H1 (cell line): Measurements from ENCODE around the gene SPAG4. TPM values are rescaled to one million over a fixed set of nuclear protein-coding genes. Genes with fewer than 3 reads are reported as not detected.

ENCODE experiments used
- CTCF ChIA-PET: fragments of 300-600 bp; sonication (Branson Sonifier 250); formaldehyde crosslinking; loops from one replicate; lab custom pipeline; 2021; ENCODE audit not compliant: partially characterized antibody; lab: Charles Lee
- POLR2A ChIA-PET: fragments of 300-600 bp; sonication (Branson Sonifier 250); formaldehyde crosslinking; loops from one replicate; lab custom pipeline; 2021; ENCODE audit warnings: inconsistent platforms; ENCODE audit not compliant: partially characterized antibody; lab: Charles Lee
- DNase-seq, 2 experiments: peaks; one replicate each; pipeline versions ENCODE4 v3.0.0 to v3.0.0-alpha.2; 2010 to 2022; ENCODE audit warnings: low spot score in 2 of 2, low read depth in 1 of 2, mixed read lengths in 1 of 2
- FAIRE-seq: peaks from 2 replicates; lab custom pipeline; 2011; peaks lifted over from hg19 to GRCh38; lab: Jason Lieb, UNC
- H2AFZ ChIP-seq: 2 replicates; pipeline ENCODE4 v1.8.1; 2012; ENCODE audit warnings: low read length, inconsistent platforms
- H2AK5ac ChIP-seq: 2 replicates; pipeline ENCODE4 v1.6.1; 2013; ENCODE audit warnings: low read depth, low read length
- H2BK120ac ChIP-seq: replicated peaks from 2 replicates; pipeline ENCODE3; 2013; ENCODE audit warnings: low read depth, low read length, inconsistent platforms
- H2BK12ac ChIP-seq: 2 replicates; pipeline ENCODE4 v1.6.1; 2013; ENCODE audit warnings: low read depth, low read length
- H2BK15ac ChIP-seq: 2 replicates; pipeline ENCODE4 v1.6.1; 2013; ENCODE audit warnings: low read length
- H2BK20ac ChIP-seq: 2 replicates; pipeline ENCODE4 v1.6.1; 2013; ENCODE audit warnings: low read length
- H2BK5ac ChIP-seq: 2 replicates; pipeline ENCODE4 v1.6.1; 2013; ENCODE audit warnings: low read depth, low read length
- H3K14ac ChIP-seq: 2 replicates; pipeline ENCODE4 v1.6.1; 2013; ENCODE audit warnings: inconsistent platforms; ENCODE audit not compliant: insufficient read length
- H3K18ac ChIP-seq: 2 replicates; pipeline ENCODE4 v1.6.1; 2013; ENCODE audit warnings: low read length; ENCODE audit errors: extremely low read depth
- H3K23ac ChIP-seq: 2 replicates; pipeline ENCODE4 v1.6.1; 2013; ENCODE audit warnings: inconsistent platforms; ENCODE audit not compliant: insufficient read length
- H3K23me2 ChIP-seq: 2 replicates; pipeline ENCODE4 v1.6.1; 2013; ENCODE audit warnings: low read depth, low read length
- H3K27ac ChIP-seq: 2 replicates; pipeline ENCODE4 v1.6.1; 2011; ENCODE audit warnings: low read depth, low read length, inconsistent platforms
- H3K27me3 ChIP-seq, 4 experiments: replicated peaks in 1 of 4; 1 replicate in 1 of 4; 2 replicates in 3 of 4; pipeline versions ENCODE4 v1.6.1 to v1.8.1; 2011 to 2013; ENCODE audit warnings: low read length in 3 of 4, mild to moderate bottlenecking in 3 of 4, inconsistent platforms in 2 of 4, mixed read lengths in 2 of 4, moderate library complexity in 1 of 4; ENCODE audit not compliant: control insufficient read depth in 3 of 4, insufficient read depth in 3 of 4; ENCODE audit errors: extremely low read depth in 1 of 4
- H3K36me3 ChIP-seq, 4 experiments: 2 replicates each; pipeline versions ENCODE4 v1.6.1 to v1.8.1; 2011 to 2013; ENCODE audit warnings: mild to moderate bottlenecking in 4 of 4, low read length in 3 of 4, moderate library complexity in 2 of 4, control low read depth in 1 of 4, inconsistent platforms in 1 of 4; ENCODE audit not compliant: insufficient read depth in 4 of 4, control insufficient read depth in 2 of 4
- H3K4ac ChIP-seq: replicated peaks from 2 replicates; pipeline ENCODE3; 2013; ENCODE audit warnings: low read length, low read depth, mixed read lengths, inconsistent platforms; ENCODE audit not compliant: insufficient read length
- H3K4me1 ChIP-seq, 4 experiments: replicated peaks in 1 of 4; 1 replicate in 1 of 4; 2 replicates in 3 of 4; pipeline versions ENCODE4 v1.6.1 to v1.8.1; 2011 to 2013; ENCODE audit warnings: low read length in 3 of 4, inconsistent platforms in 2 of 4, mixed read lengths in 1 of 4; ENCODE audit not compliant: insufficient read depth in 4 of 4, control insufficient read depth in 3 of 4
- H3K4me2 ChIP-seq, 2 experiments: 2 replicates each; pipeline versions ENCODE4 v1.6.1 to v1.8.1; 2011 to 2013; ENCODE audit warnings: low read depth in 2 of 2, low read length in 2 of 2, control low read depth in 1 of 2, inconsistent platforms in 1 of 2, mild to moderate bottlenecking in 1 of 2; ENCODE audit not compliant: insufficient read depth in 1 of 2
- H3K4me3 ChIP-seq, 4 experiments: fragments of 200-600, 300-600 bp in 1 of 4; sonication (generic), shearing (Covaris generic), sonication (Bioruptor Twin) in 1 of 4; 2 replicates each; pipeline versions ENCODE4 v1.5.1 to v1.8.1; 2011 to 2016; ENCODE audit warnings: low read length in 4 of 4, low read depth in 3 of 4, control low read depth in 2 of 4, inconsistent platforms in 2 of 4, mild to moderate bottlenecking in 2 of 4, mixed read lengths in 1 of 4, moderate library complexity in 1 of 4; ENCODE audit not compliant: insufficient read depth in 2 of 4; ENCODE audit errors: extremely low read depth in 1 of 4
- H3K56ac ChIP-seq: replicated peaks from 2 replicates; pipeline ENCODE3; 2013; ENCODE audit warnings: low read depth, mild to moderate bottlenecking, mixed read lengths, low read length, inconsistent platforms; ENCODE audit not compliant: insufficient read length
- H3K79me1 ChIP-seq: 2 replicates; pipeline ENCODE4 v1.6.1; 2013; ENCODE audit warnings: low read depth, low read length, control low read depth
- H3K79me2 ChIP-seq, 2 experiments: 2 replicates each; pipeline versions ENCODE4 v1.6.1 to v1.8.1; 2012 to 2013; ENCODE audit warnings: low read length in 2 of 2, mild to moderate bottlenecking in 2 of 2, inconsistent platforms in 1 of 2; ENCODE audit not compliant: insufficient read depth in 2 of 2, control insufficient read depth in 1 of 2
- H3K9ac ChIP-seq, 4 experiments: replicated peaks in 1 of 4; 1 replicate in 1 of 4; 2 replicates in 3 of 4; pipeline versions ENCODE4 v1.6.1 to v1.8.1; 2011 to 2013; ENCODE audit warnings: low read depth in 3 of 4, low read length in 3 of 4, control low read depth in 2 of 4, mild to moderate bottlenecking in 2 of 4, moderate library complexity in 2 of 4, inconsistent platforms in 1 of 4; ENCODE audit errors: extremely low read depth in 1 of 4
- H3K9me3 ChIP-seq, 2 experiments: 2 replicates each; pipeline versions ENCODE4 v1.6.1 to v1.8.1; 2012 to 2013; ENCODE audit warnings: mild to moderate bottlenecking in 2 of 2, moderate library complexity in 2 of 2, control low read depth in 1 of 2, inconsistent platforms in 1 of 2, low read depth in 1 of 2, low read length in 1 of 2, mixed read lengths in 1 of 2; ENCODE audit not compliant: insufficient read depth in 2 of 2
- H4K20me1 ChIP-seq, 2 experiments: replicated peaks in 1 of 2; 2 replicates each; pipeline versions ENCODE3 to v1.8.1; 2011 to 2013; ENCODE audit warnings: inconsistent platforms in 2 of 2, low read length in 2 of 2, mild to moderate bottlenecking in 1 of 2; ENCODE audit not compliant: insufficient read depth in 2 of 2, control insufficient read depth in 1 of 2
- H4K5ac ChIP-seq: 2 replicates; pipeline ENCODE4 v1.6.1; 2013; ENCODE audit warnings: low read length, low read depth, mixed read lengths, inconsistent platforms; ENCODE audit not compliant: insufficient read length
- H4K8ac ChIP-seq: 2 replicates; pipeline ENCODE4 v1.8.0; 2013; ENCODE audit warnings: mild to moderate bottlenecking, moderate library complexity, low read length, inconsistent platforms; ENCODE audit not compliant: insufficient read depth; ENCODE audit errors: extremely low read depth
- H4K91ac ChIP-seq: replicated peaks from 2 replicates; pipeline ENCODE3; 2013; ENCODE audit warnings: low read length, mixed read lengths, inconsistent platforms; ENCODE audit not compliant: insufficient read length
- BACH1 ChIP-seq: IDR thresholded peaks from 2 replicates; pipeline ENCODE4 v1.6.1; 2012; ENCODE audit warnings: low read length, improper control_type of control experiment
- CEBPB ChIP-seq: IDR thresholded peaks from 2 replicates; pipeline ENCODE4 v1.6.1; 2012; ENCODE audit warnings: low read depth, low read length
- E2F6 ChIP-seq: IDR thresholded peaks from 2 replicates; pipeline ENCODE4 v1.6.1; 2012; ENCODE audit warnings: inconsistent platforms
- GABPA ChIP-seq: IDR thresholded peaks from 2 replicates; pipeline ENCODE4 v1.6.1; 2011; ENCODE audit warnings: mild to moderate bottlenecking, low read length, moderate library complexity, borderline replicate concordance; ENCODE audit not compliant: insufficient read depth
- KDM4A ChIP-seq: IDR thresholded peaks from one replicate; pipeline ENCODE4 v1.7.1; 2012; ENCODE audit warnings: low read depth, mild to moderate bottlenecking, moderate library complexity, low read length, inconsistent platforms; ENCODE audit not compliant: severe bottlenecking
- NANOG ChIP-seq: IDR thresholded peaks from 2 replicates; pipeline ENCODE4 v1.6.1; 2011; ENCODE audit warnings: low read length, low read depth, mild to moderate bottlenecking, inconsistent platforms; ENCODE audit not compliant: insufficient read depth, poor library complexity, severe bottlenecking
- NRF1 ChIP-seq: IDR thresholded peaks from 2 replicates; pipeline ENCODE4 v1.6.1; 2011; ENCODE audit warnings: mild to moderate bottlenecking, low read depth, low read length, improper control_type of control experiment
- PHF8 ChIP-seq: fragments of 200-600 bp; sonication (generic); conservative IDR thresholded peaks from 2 replicates; pipeline ENCODE4 v1.7.1; 2012; ENCODE audit warnings: low read depth, mild to moderate bottlenecking, inconsistent platforms, low read length, moderate library complexity
- POU5F1 ChIP-seq: IDR thresholded peaks from 2 replicates; pipeline ENCODE4 v1.6.1; 2011; ENCODE audit warnings: low read depth, mild to moderate bottlenecking, low read length, moderate library complexity
- SAP30 ChIP-seq: fragments of 300-600 bp; sonication (generic); IDR thresholded peaks from 2 replicates; pipeline ENCODE4 v1.7.1; 2012; ENCODE audit warnings: low read length, moderate library complexity, mild to moderate bottlenecking, inconsistent platforms; ENCODE audit not compliant: insufficient read depth, insufficient replicate concordance
- SIX5 ChIP-seq: IDR thresholded peaks from 2 replicates; pipeline ENCODE4 v1.6.1; 2011; ENCODE audit warnings: mild to moderate bottlenecking, low read depth, low read length
- TBP ChIP-seq: IDR thresholded peaks from 2 replicates; pipeline ENCODE4 v1.6.1; 2011; ENCODE audit warnings: low read depth, low read length, improper control_type of control experiment
- TCF12 ChIP-seq: IDR thresholded peaks from 2 replicates; pipeline ENCODE4 v1.6.1; 2011; ENCODE audit warnings: low read depth, mild to moderate bottlenecking, low read length
- WGBS, 2 experiments: shearing (Covaris generic) in 1 of 2; methylation state at CpG; one replicate each; pipeline versions ENCODE4 v1.1.6 to v1.1.7; 2013 to 2015; ENCODE audit warnings: low lambda C conversion rate in 2 of 2, mixed read lengths in 2 of 2, inconsistent platforms in 1 of 2, low coverage in 1 of 2, missing lambda C conversion rate in 1 of 2; ENCODE audit not compliant: insufficient replicate concordance in 2 of 2, insufficient coverage in 1 of 2, insufficient read length in 1 of 2; ENCODE audit errors: extremely low coverage in 1 of 2, missing lambda C conversion rate in 1 of 2; 5-methylcytosine and 5-hydroxymethylcytosine counted together
- polyA plus RNA-seq, 7 experiments: library from polyadenylated mRNA; depleted of rRNA in 3 of 7; stranded (reverse) in 5 of 7; unstranded in 2 of 7; fragments of >200 nt in 5 of 7; fragments of 200-250 nt in 2 of 7; gene quantifications; 1 replicate in 5 of 7; 2 replicates in 1 of 7; 4 replicates in 1 of 7; pipeline versions ENCODE4 v1.2.1 to v1.2.3, GENCODE V29; 2011 to 2013; ENCODE audit warnings: missing spikeins in 2 of 7, mixed read lengths in 2 of 7
- total RNA-seq: library from RNA; stranded (reverse); fragmentation: NEBNext Ultra II Directional; extraction: Animal tissue kit (Norgen Biotek cat#: 25700); gene quantifications from 2 replicates; pipeline ENCODE4 v1.2.1, GENCODE V29; 2021

Gene SPAG4
- total and polyA plus RNA-seq, 2 of the 8 experiments (the other 6 are each of a cell fraction or from before 2014, with no cell fraction given), result 2.4 to 6.0 TPM

GRCh38 chr20:35665949-35666288 lies 50.3 kb downstream of the SPAG4 start:
- Histone ChIP-seq H3K23ac (no peak overlapping the region), H4K5ac (no peak overlapping the region), H2BK120ac (no peak overlapping the region), H3K14ac (no peak overlapping the region), H3K4ac (no peak overlapping the region), H2BK20ac (no peak overlapping the region), H3K4me3 (no peak overlapping the region), H3K79me2 (peaks cover 35 to 39% of the 10 kb centered on the region in 2 experiments), H3K18ac (no peak overlapping the region), H2AK5ac (no peak overlapping the region), H2BK12ac (no peak overlapping the region), H4K91ac (no peak overlapping the region), H3K4me2 (no peak overlapping the region), H3K9me3 (no peaks in the 10 kb centered on the region), H2AFZ (no peak overlapping the region), H3K27me3 (no peaks in the 10 kb centered on the region), H4K8ac (no peak overlapping the region), H4K20me1 (peaks cover 25 to 28% of the 10 kb centered on the region in 2 experiments), H3K79me1 (no peaks in the 10 kb centered on the region), H3K9ac (no peak overlapping the region), H3K4me1 (peaks cover 0 to 3% (median 0%) of the 10 kb centered on the region in 4 experiments; a peak in 3 of 7 replicates), H2BK5ac (no peak overlapping the region), H3K23me2 (peaks cover 9% of the 10 kb centered on the region), H3K56ac (no peak overlapping the region), H2BK15ac (no peak overlapping the region), H3K27ac (no peak overlapping the region), H3K36me3 (peaks cover 0 to 7% (median 3%) of the 10 kb centered on the region in 4 experiments; a peak in 5 of 8 replicates)
- FAIRE-seq, result no peak
- POLR2A ChIA-PET, result interaction anchor here (0.6 to 4.7 kb wide), 12 partner anchors 9 to 77 kb away, joined by 3 to 49 read pairs (median 10); partner anchors contain the start of genes NFS1, RBM39, ROMO1 and SPAG4
- CTCF ChIA-PET, result interaction anchor here (0.9 to 1.7 kb wide), 5 partner anchors 11 to 61 kb away, joined by 3 to 4 read pairs (median 3); no protein-coding TSS in a partner anchor
- peak in 1 of 2 experiments; percentile 31 for DNase-seq
- WGBS, 2 experiments, result 97% methylated on average over 17 of the region's 17 CpGs; no CpG with 5 or more reads in 1 of the 2 experiments
- TF ChIP-seq GABPA (no peak), E2F6 (no peak), PHF8 (no peak), NANOG (no peak), TBP (no peak), SIX5 (no peak), KDM4A (no peak), POU5F1 (no peak), CEBPB (no peak), TCF12 (no peak), NRF1 (no peak), BACH1 (no peak), SAP30 (no peak)
